ENCODE measurements around the gene AIMP1.

AIMP1 gene

DNA sequence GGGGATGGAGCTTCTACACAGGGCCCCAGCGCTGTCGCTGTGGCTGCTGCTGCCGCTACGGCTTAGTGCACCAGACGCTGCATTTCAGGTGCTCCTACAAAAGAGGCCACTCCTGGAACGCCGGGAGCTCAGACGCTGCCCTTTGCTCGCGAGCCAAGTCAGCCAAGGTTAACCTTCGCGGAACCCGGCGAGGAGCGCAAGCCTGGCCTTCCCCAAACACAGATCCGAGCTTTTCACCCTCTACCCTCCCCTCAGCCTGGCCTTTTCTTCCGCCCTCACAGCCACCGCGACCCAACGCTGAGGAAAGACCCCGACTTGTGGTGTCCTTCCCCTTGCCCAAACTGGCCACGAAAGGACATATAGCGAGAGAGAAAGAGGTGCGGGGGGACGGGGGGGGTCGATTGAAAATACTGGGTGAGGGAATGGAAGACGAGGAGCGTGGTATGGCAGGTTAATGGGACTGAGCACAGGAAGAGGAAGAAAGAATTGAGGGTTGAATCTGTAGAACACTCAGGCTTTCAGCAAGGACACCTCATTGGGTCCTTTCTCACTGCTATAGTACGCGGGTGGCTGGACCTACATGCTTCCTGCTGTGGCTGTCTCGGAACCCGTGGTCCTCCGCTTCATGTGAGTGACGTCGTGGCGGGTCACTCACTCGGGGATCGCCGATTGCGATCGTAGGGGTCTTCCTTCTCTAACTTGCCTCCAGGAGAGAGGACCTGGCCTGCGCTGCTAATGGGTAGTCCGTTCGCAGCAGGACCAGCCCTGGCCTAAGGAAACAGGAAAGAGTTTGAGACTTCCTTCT, at the start of gene AIMP1, which contains the start of gene TBCK:
Gene AIMP1 (plus strand): TSS at position 583 of the 805 bp plus-strand sequence. CDS start 8,460 bp downstream, outside the sequence.
Gene TBCK (minus strand): TSS at position 242 of the 805 bp plus-strand sequence. CDS start 7,249 bp downstream, outside the sequence.
- DNase-seq = peak; percentile 49

GRCh38 chr4:106268786-106269185, 47.6 kb upstream of the AIMP1 start:
- no peak for DNase-seq

- no peak for DNase-seq
Observed at GRCh38 chr4:106269711-106270110, 46.6 kb upstream of the AIMP1 start.

- no peak for DNase-seq
Observed at GRCh38 chr4:106270736-106271135, 45.6 kb upstream of the AIMP1 start.

DNA sequence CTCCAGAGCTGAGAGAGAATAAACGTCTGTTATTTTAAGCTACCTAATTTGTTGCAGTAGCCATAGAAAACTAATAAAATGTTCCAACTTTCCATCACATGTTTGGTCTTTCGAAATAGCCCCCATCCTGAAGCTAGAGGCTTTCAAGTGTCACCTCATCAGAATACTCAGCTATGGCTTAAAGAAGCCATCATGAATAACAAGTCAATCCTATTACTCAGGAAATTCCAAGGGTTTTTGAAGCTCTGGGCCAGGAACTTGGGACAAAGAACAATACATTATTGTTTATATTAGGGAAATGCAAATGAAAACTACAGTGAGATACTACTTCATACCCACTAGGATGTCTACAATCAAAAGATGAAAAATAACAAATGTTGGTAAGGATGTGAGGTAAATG, 42.5 kb upstream of the AIMP1 start:
- DNase-seq = no peak

DNA sequence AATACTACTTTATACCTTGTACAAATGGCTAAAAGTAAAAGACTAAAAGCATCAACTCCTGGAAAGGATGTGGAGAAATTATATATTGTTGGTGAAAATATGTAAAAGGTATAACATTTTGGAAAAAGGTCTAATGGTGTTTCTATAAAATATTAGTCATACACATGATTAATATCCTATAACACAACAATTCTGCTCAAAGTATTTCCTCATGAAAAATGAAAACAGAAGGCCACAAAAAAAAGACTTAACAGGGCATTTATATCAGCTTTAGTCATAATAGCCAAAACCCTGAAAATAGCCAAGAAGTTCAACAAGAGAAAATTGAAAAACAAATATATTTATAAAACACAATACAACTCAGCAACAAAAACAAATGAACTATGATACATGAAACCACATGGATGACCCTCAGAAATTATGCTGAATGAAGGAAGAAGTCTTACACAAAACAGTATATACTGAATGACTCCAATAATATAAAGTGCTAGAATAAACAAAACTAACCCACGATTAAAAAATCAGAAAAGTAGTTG, 39.1 kb upstream of the AIMP1 start:
- no peak for DNase-seq

DNA sequence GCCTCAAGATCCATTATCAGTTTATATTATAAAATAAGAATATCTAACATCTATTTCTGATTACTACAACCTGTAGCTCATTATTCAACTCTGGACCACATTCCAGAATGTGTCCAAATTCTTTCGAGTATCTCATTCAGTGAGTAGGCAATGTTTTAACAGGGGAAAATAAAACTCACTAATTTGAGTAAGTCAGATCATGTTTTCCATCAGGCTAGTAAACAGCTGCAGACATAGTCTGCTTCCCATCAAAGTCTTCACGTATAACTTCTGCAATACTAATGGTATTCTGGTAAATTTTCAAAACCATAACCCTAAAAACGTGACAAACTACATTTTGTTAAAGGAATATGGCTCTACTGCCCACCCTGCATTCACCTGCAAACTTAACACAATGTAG, 32.1 kb upstream of the AIMP1 start:
- DNase-seq = no peak

- DNase-seq = no peak
Observed at GRCh38 chr4:106286611-106287010, 29.7 kb upstream of the AIMP1 start.

DNA sequence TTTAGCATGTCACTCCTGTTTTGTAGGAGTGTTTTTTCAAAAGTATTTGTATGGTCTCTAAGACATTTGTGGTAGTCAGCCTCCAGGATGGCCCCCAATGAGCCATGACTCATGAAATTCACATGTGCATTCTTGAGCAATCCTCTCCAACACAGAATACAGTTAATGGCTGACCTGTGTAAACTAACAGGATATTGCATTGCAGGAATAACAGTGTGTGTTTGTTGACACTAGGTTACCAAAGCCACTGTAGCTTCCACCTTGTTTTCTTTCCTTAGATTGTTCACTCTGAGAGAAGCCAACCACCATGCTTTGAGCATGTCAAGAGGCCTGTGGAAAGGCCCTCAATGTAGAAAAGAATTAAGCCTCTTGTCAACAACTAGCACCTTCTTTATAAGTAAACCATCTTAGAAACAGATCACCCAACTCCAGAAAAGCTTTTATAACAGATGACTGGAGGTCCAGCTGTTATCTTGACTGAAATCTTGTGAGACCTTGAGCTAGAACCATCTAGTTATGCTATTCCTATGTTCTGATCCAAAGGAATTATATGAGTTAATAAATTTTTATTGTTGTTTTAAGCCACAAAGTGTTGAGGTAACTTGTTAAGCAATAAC, 28.9 kb upstream of the AIMP1 start:
- DNase-seq = peak; percentile 3

DNA sequence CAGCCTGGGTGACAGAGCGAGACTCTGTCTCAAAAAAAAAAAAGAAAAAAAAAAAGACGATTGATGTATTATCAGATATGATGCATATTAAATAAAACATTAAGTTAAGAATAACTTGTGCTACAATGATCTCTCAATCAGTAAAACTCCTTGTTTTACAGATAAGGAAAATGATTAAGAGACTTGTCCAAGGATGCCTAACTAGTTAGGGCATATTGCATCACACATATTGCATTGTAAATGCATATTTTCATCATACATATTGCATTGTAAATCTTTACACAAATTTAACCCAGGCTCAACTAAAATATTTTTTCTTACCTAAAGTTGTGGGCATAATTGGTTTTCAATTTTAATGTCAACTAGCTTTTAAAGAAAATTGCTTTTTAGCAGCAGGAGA, 26.6 kb upstream of the AIMP1 start:
- DNase-seq = no peak

DNA sequence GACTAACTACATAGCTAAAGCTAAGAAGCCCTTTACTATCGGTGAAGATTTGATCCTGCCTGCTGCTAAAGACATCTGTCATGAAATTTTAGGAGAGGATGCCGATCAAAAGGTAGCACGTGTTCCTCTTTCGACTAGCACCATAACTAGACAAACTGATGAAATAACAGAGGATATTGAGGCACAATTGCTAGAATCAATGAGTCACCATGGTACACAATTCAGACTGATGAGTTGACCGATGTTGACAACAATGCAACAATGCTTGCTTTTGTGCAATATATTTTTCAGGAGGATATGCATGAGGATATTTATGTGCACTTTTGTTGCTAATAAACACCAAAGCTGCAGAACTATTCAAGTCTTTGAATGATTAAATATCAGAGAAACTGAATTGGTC, 24.7 kb upstream of the AIMP1 start:
- no peak for DNase-seq

- DNase-seq = no peak
Observed at GRCh38 chr4:106294062-106294461, 22.3 kb upstream of the AIMP1 start.

DNA sequence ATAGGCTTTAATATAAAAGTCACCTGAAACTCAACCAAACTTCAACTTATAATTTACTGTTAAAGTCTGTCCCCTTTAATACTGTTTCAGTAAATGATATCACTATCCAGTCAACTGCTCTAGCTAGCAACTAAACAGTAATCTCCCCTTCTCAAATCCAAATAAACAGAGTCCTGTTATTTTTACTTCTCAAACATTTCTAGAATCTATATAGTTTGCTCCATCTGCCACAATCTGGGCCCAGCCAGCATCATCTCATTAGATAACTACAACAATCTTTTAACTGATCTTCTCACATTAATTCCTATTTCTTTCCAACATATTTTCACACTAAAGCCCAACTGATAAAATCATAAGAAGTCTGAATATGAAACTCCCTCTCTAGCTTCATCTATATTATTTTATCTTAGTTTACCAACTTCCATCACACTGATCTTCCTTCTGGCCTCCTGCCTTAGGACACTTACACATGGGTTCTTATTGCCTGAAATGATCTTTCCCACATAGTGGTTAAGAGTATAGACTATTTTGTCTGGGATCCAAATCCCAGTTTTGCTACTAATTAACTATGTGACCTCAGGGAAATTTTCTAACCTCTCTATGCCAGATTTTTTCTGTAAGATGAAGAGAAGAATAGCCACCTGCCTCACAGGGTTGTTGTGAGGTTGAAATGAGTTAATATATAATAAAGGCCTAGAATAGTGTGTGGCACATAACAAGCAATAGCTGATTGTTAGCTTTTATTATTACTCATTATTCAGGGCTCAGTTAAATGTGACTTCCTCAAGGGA, 18.9 kb upstream of the AIMP1 start:
- DNase-seq = no peak

DNA sequence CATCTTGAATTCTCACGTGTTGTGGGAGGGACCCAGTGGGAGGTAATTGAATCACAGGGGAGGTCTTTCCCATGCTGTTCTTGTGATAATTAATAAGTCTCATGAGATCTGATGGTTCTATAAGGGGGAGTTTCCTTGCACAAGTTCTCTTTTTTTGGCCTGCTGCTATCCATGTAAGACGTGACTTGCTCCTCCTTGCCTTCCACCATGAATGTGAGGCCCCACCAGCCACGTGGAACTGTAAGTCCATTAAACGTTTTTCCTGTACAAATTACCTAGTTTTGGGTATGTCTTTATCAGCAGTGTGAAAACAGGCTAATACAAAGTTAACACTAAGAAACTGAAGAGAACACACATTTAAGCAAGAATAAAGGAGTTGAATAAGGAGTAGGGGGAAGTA, 16.4 kb upstream of the AIMP1 start:
- DNase-seq = no peak

GRCh38 chr4:106301393-106302061, 14.8 kb upstream of the AIMP1 start:
- no peak for DNase-seq

- no peak for DNase-seq
Observed at GRCh38 chr4:106302062-106302438, 14.3 kb upstream of the AIMP1 start.

GRCh38 chr4:106303548-106304281, 12.6 kb upstream of the AIMP1 start:
- DNase-seq = no peak

GRCh38 chr4:106304632-106305031, 11.7 kb upstream of the AIMP1 start:
- DNase-seq = no peak

GRCh38 chr4:106305435-106306055, 10.8 kb upstream of the AIMP1 start:
- DNase-seq = no peak

DNA sequence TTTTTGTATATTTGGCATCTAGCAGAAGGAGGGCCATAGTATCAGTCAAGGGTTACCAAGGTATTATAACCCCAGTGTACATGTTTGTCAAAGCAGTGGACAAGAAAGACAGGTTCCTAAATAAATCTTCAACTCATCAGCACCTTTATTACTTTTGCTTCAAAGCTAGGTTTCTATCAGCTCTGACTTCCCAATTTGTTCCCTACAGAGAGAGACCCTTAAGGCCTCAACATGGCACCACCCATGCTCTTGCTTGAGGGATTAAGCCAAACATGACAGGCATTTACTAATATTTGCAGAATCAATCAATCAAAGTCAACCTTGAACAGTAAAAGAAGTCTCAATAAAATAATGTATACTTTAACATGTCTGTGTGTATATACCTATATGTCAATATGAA, 9.8 kb upstream of the AIMP1 start:
- no peak for DNase-seq

GRCh38 chr4:106312377-106312776, 4.0 kb upstream of the AIMP1 start:
- no peak for DNase-seq

Data from SIG-M5 (cell line).